HepG2 (cell line): ENCODE measurements around the gene GRPEL2. TPM values are rescaled to one million over a fixed set of nuclear protein-coding genes. Genes with fewer than 3 reads are reported as not detected.
A peak's percentile ranks its signal among the peaks of the same experiment; 100 is the strongest.

Experiments used
- ATAC-seq: fragments of 200-7000 bp; cut with Tn5 transposase; 3 replicates; pipeline ENCODE4 v1.9.1; 2020; ENCODE audit warnings: mild to moderate bottlenecking, moderate library complexity
- BruUV-seq: library from RNA; stranded (reverse); fragments of 400-500 nt; replicated peaks from 2 replicates; lab custom pipeline; 2021; lab: Mats Ljungman, UMichigan
- CTCF ChIA-PET: fragments of 300-600 bp; formaldehyde crosslinking; extraction: SDS; loops from one replicate; lab custom pipeline; 2021; ENCODE audit warnings: low total read pairs, inconsistent platforms, low intra/inter-chr PET ratio; lab: Yijun Ruan, JAX
- POLR2A ChIA-PET: fragments of 350-600 bp; sonication (Branson Sonifier 250); formaldehyde crosslinking; loops from one replicate; lab custom pipeline; 2020; ENCODE audit warnings: antibody characterized with exemption, inconsistent platforms; lab: Yijun Ruan, JAX
- DNase-seq: peaks from one replicate; pipeline ENCODE4 v3.0.0-alpha.2; 2015; ENCODE audit warnings: low spot score
- FAIRE-seq: peaks from 3 replicates; lab custom pipeline; 2011; peaks lifted over from hg19 to GRCh38; lab: Jason Lieb, UNC
- H2AFZ ChIP-seq: one replicate; pipeline ENCODE4 v1.6.1; 2011; ENCODE audit warnings: low read length, inconsistent platforms
- H3K27ac ChIP-seq: fragments of 300-600 bp; 3 replicates; pipeline ENCODE4 v1.8.0; 2011; ENCODE audit warnings: mixed run types, mild to moderate bottlenecking, mixed read lengths, low read length, inconsistent platforms; ENCODE audit not compliant: insufficient read depth; ENCODE audit errors: extremely low read length
- H3K27me3 ChIP-seq, 2 experiments: fragments of 200-600 bp in 1 of 2; 2 replicates in 1 of 2; 3 replicates in 1 of 2; pipeline versions ENCODE4 v1.6.0 to v1.8.0; 2011; ENCODE audit warnings: low read length in 2 of 2, mild to moderate bottlenecking in 2 of 2, moderate library complexity in 2 of 2, inconsistent platforms in 1 of 2; ENCODE audit not compliant: insufficient read depth in 2 of 2, control insufficient read depth in 1 of 2
- H3K36me3 ChIP-seq, 2 experiments: fragments of 200-600 bp in 1 of 2; replicated peaks in 1 of 2; 2 replicates in 1 of 2; 3 replicates in 1 of 2; pipeline versions ENCODE4 v1.5.1 to v1.8.0; 2011; ENCODE audit warnings: low read length in 2 of 2, inconsistent platforms in 1 of 2; ENCODE audit not compliant: insufficient read depth in 2 of 2, control insufficient read depth in 1 of 2
- H3K4me1 ChIP-seq: 2 replicates; pipeline ENCODE4 v1.5.1; 2012; ENCODE audit warnings: low read length, inconsistent platforms; ENCODE audit not compliant: insufficient read depth
- H3K4me2 ChIP-seq: 2 replicates; pipeline ENCODE4 v1.6.0; 2011; ENCODE audit warnings: low read depth, low read length, inconsistent platforms
- H3K4me3 ChIP-seq, 3 experiments: fragments of 200-600 bp in 1 of 3; sonication (generic), shearing (Covaris generic) in 1 of 3; replicated peaks in 1 of 3; 2 replicates each; pipeline ENCODE4 v1.5.1; 2011 to 2016; ENCODE audit warnings: low read length in 3 of 3, inconsistent platforms in 2 of 3, low read depth in 2 of 3, mild to moderate bottlenecking in 2 of 3, control low read depth in 1 of 3, mixed read lengths in 1 of 3; ENCODE audit not compliant: insufficient read depth in 1 of 3
- H3K79me2 ChIP-seq: one replicate; pipeline ENCODE4 v1.6.1; 2011; ENCODE audit warnings: low read length, inconsistent platforms; ENCODE audit not compliant: insufficient read depth
- H3K9ac ChIP-seq: 2 replicates; pipeline ENCODE4 v1.6.0; 2011; ENCODE audit warnings: mild to moderate bottlenecking, low read depth, low read length, inconsistent platforms; ENCODE audit not compliant: insufficient read depth
- H3K9me3 ChIP-seq: 2 replicates; pipeline ENCODE4 v1.5.1; 2012; ENCODE audit warnings: mild to moderate bottlenecking, low read length
- H4K20me1 ChIP-seq: 2 replicates; pipeline ENCODE4 v1.6.0; 2011; ENCODE audit warnings: inconsistent platforms, mild to moderate bottlenecking, low read length, moderate library complexity; ENCODE audit not compliant: insufficient read depth
- DMAP1 ChIP-seq: IDR thresholded peaks from 2 replicates; pipeline ENCODE4 v1.6.1; 2016
- ZBTB40 ChIP-seq, 2 experiments: fragments of 450-650 bp in 1 of 2; sonication (generic) in 1 of 2; formaldehyde crosslinking in 1 of 2; IDR thresholded peaks; 2 replicates each; pipeline versions ENCODE4 v1.6.1 to v1.8.0; 2016 to 2022; ENCODE audit warnings: antibody characterized with exemption in 1 of 2, mild to moderate bottlenecking in 1 of 2, missing genetic modification reagents in 1 of 2
- WGBS: methylation state at CpG from one replicate; pipeline ENCODE4 v1.1.6; 2017; ENCODE audit warnings: low lambda C conversion rate; 5-methylcytosine and 5-hydroxymethylcytosine counted together
- in situ Hi-C: cut with HindIII; loops from 2 replicates; pipeline ENCODE4 v1.10.0; 2017; ENCODE audit warnings: low pct_unique_long_range_greater_than_20kb; ENCODE audit not compliant: extremely low pct_ligation_motif_present
- intact Hi-C: fragments of 100-400 bp; cut with micrococcal nuclease; formaldehyde crosslinking; loops from one replicate; pipeline ENCODE4 v1.10.0; 2022; ENCODE audit not compliant: unreplicated experiment
- polyA plus RNA-seq, 8 experiments: library from polyadenylated mRNA; depleted of rRNA in 3 of 8; stranded (reverse) in 7 of 8; unstranded in 1 of 8; fragments of >200 nt; fragmentation: Illumina TruSeq in 4 of 8; extraction: Trizol in 4 of 8; gene quantifications; 2 replicates each; pipeline versions ENCODE4 v1.2.1 to v1.2.3, GENCODE V29; 2011 to 2016; ENCODE audit warnings: low read depth in 4 of 8, missing spikeins in 1 of 8, mixed read lengths in 1 of 8; ENCODE audit not compliant: insufficient read depth in 1 of 8
- total RNA-seq, 5 experiments: library from RNA; depleted of rRNA; stranded (reverse); fragments of >200 nt; fragmentation: Illumina TruSeq; extraction: Trizol; gene quantifications; 2 replicates each; pipeline ENCODE4 v1.2.3, GENCODE V29; 2016; ENCODE audit warnings: low read depth in 1 of 5
- TF ChIP-seq, protein P1 (sequence below): sonication (generic); formaldehyde crosslinking; IDR thresholded peaks from 2 replicates; pipeline ENCODE4 v1.5.0; 2020; ENCODE audit warnings: missing genetic modification reagents

The GRPEL2 gene
- total and polyA plus RNA-seq, 2 of the 13 experiments (the other 11 are each of a cell fraction or from before 2014, with no cell fraction given) = 13.1 to 16.6 TPM

DNA sequence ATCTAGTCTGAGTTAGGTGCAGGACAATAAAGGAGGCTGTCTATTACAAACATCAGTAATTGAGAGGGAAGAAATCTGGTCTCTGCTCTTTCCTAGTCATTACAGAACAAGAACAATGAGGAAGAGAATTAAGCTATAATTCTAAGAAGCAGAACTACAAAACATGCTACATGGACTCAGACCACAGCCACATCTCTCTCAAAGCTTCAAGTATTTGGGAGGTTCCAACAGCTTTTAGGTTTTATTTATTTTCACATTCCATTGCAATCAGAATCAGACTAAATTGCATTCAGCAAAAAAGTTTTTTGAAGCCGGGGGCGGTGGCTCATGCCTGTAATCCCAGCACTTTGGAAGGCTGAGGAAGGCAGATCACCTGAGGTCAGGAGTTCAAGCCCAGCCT, 1.1 kb upstream of the GRPEL2 start:
- Histone ChIP-seq H3K27ac (no peak overlapping the region), H3K79me2 (peaks cover 22% of the 10 kb centered on the region), H3K36me3 (peaks cover 1 to 17% of the 10 kb centered on the region in 2 experiments; a peak in 3 of 5 replicates), H3K9me3 (no peaks in the 10 kb centered on the region), H3K4me3 (peak overlapping the region in 1 of 3 experiments; percentile 98; a peak in 1 of 6 replicates), H3K9ac (no peak overlapping the region), H3K27me3 (no peaks in the 10 kb centered on the region; a peak in 1 of 5 replicates), H3K4me1 (peaks cover 50% of the 10 kb centered on the region), H4K20me1 (no peaks in the 10 kb centered on the region), H2AFZ (no peak overlapping the region), H3K4me2 (peak overlapping the region; percentile 88)
- WGBS = 77% methylated on average over 2 of the region's 2 CpGs
- POLR2A ChIA-PET = interaction anchor here (0.9 to 6.7 kb wide), 5 partner anchors 12 to 80 kb away, joined by 3 to 93 read pairs (median 7); partner anchors contain the start of gene PCYOX1L
- BruUV-seq = no TSS peak
- TF ChIP-seq, protein P1, sequence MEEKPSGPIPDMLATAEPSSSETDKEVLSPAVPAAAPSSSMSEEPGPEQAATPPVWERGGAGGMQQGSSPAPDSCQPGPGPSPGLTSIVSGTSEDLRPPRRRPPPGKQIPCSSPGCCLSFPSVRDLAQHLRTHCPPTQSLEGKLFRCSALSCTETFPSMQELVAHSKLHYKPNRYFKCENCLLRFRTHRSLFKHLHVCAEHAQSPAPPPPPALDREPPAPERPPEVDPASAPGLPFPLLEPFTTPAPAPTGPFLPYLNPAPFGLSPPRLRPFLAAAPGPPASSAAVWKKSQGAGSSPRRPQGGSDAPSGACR (CRISPR knock-in tag) = peak; percentile 10; the same call in 1 of the 2 replicates
- TF ChIP-seq ZBTB40 (IDR thresholded peaks at IDR 0.05) (no peak), ZBTB40 (CRISPR knock-in tag; IDR thresholded peaks at IDR 0.05) (no peak), DMAP1 (CRISPR knock-in tag) (no peak)
- in situ Hi-C loops (no loop called here), intact Hi-C loops (loop anchor here (2.0 kb wide), 1 partner anchor 21 kb away; no protein-coding TSS in a partner anchor)
- DNase-seq (no peak), FAIRE-seq (no peak), ATAC-seq (no peak)
- CTCF ChIA-PET = interaction anchor here (1.4 kb wide), 1 partner anchor 23 kb away, joined by 3 read pairs; no protein-coding TSS in a partner anchor
